ENCODE results near the gene PAQR5. TPM values are rescaled to one million over a fixed set of nuclear protein-coding genes. Genes with fewer than 3 reads are reported as not detected.

The PAQR5 gene
- total and polyA plus RNA-seq, 9 of the 15 experiments (the other 6 are each of a cell fraction or from before 2014, with no cell fraction given) = 0.04 to 0.08 TPM; not detected in 7

GRCh38 chr15:69344238-69344637, 45.5 kb downstream of the PAQR5 start:
- no peak overlapping the region for H3K9ac ChIP-seq (ENCODE audit: insufficient read depth in 1 of 2, low read depth in 2 of 2, low read length in 2 of 2)
- H3K36me3 ChIP-seq (ENCODE audit: control insufficient read depth, insufficient read depth, low read length) = no peaks in the 10 kb centered on the region
- no peaks in the 10 kb centered on the region for H3K4me1 ChIP-seq (replicated peaks in 1 of 2; ENCODE audit: control insufficient read depth in 2 of 2, insufficient read depth in 2 of 2, low read length in 2 of 2)
- H3K4me3 ChIP-seq = no peak overlapping the region
- DNase-seq (ENCODE audit: extremely low read depth in 1 of 4, low spot score in 3 of 4) (no peak), ATAC-seq (no peak), FAIRE-seq (no peak)
- BruUV-seq (replicated peaks) = no TSS peak
- H3K79me2 ChIP-seq (ENCODE audit: control insufficient read depth, insufficient read depth, low read length) = no peaks in the 10 kb centered on the region
- intact Hi-C loops (cut with micrococcal nuclease) = no loop called here
- no peaks in the 10 kb centered on the region for H4K20me1 ChIP-seq (replicated peaks; ENCODE audit: control insufficient read depth, insufficient read depth, low read length)
- H3K4me2 ChIP-seq (ENCODE audit: insufficient read depth, low read length) = no peak overlapping the region
- no peak overlapping the region for H3K27ac ChIP-seq (ENCODE audit: extremely low read depth, low read depth, low read length)
- H2AFZ ChIP-seq (ENCODE audit: low read depth, low read length) = no peak overlapping the region
- no peaks in the 10 kb centered on the region for H3K9me1 ChIP-seq (ENCODE audit: control insufficient read depth, insufficient read depth, low read length)
- TF ChIP-seq TCF3 (CRISPR knock-in tag; IDR thresholded peaks at IDR 0.05) (no peak), PBX2 (CRISPR knock-in tag; IDR thresholded peaks at IDR 0.05; ENCODE audit: low read depth) (no peak), PBX2 (tag; conservative IDR thresholded peaks at IDR 0.05; ENCODE audit: low read depth) (no peak), ZNF583 (CRISPR knock-in tag; IDR thresholded peaks at IDR 0.05) (no peak), PHF8 (IDR thresholded peaks at IDR 0.05; ENCODE audit: borderline replicate concordance, low read length) (no peak), FIP1L1 (IDR thresholded peaks at IDR 0.05; ENCODE audit: low read depth, low read length, poor library complexity, severe bottlenecking) (no peak), TAL1 (IDR thresholded peaks at IDR 0.05) (no peak), RNF219 (CRISPR knock-in tag; IDR thresholded peaks at IDR 0.05) (no peak)
- WGBS (ENCODE audit: insufficient coverage, low coverage, missing lambda C conversion rate) = 0% methylated on average over 2 of the region's 2 CpGs
- peaks cover 24 to 32% of the 10 kb centered on the region in 2 experiments; a peak in 4 of 5 replicates for H3K27me3 ChIP-seq (ENCODE audit: control insufficient read depth in 2 of 2, insufficient read depth in 2 of 2, low read length in 2 of 2)
- CTCF ChIA-PET (ENCODE audit: low intra/inter-chr PET ratio) = no interaction called here
- POLR2A ChIA-PET = interaction anchor here (0.8 to 1.7 kb wide), 3 partner anchors 12 to 32 kb away, joined by 3 read pairs; no protein-coding TSS in a partner anchor
- no peaks in the 10 kb centered on the region for H3K9me3 ChIP-seq (replicated peaks; ENCODE audit: control insufficient read depth, insufficient read depth, low read depth, low read length)
- in situ Hi-C loops (cut with MboI) = no loop called here
